Fibroblast of gingiva (primary cell): ENCODE data around the gene CADM4.
"Not testable (repeated sequence)": the region's sequence is repeated elsewhere in the genome, so short reads cannot be mapped to it uniquely, and the experiment has no call there.

Experiments
- DNase-seq: peaks from one replicate; pipeline ENCODE4 v3.0.0-alpha.2; 2011; ENCODE audit warnings: low read depth

CADM4 gene

DNA sequence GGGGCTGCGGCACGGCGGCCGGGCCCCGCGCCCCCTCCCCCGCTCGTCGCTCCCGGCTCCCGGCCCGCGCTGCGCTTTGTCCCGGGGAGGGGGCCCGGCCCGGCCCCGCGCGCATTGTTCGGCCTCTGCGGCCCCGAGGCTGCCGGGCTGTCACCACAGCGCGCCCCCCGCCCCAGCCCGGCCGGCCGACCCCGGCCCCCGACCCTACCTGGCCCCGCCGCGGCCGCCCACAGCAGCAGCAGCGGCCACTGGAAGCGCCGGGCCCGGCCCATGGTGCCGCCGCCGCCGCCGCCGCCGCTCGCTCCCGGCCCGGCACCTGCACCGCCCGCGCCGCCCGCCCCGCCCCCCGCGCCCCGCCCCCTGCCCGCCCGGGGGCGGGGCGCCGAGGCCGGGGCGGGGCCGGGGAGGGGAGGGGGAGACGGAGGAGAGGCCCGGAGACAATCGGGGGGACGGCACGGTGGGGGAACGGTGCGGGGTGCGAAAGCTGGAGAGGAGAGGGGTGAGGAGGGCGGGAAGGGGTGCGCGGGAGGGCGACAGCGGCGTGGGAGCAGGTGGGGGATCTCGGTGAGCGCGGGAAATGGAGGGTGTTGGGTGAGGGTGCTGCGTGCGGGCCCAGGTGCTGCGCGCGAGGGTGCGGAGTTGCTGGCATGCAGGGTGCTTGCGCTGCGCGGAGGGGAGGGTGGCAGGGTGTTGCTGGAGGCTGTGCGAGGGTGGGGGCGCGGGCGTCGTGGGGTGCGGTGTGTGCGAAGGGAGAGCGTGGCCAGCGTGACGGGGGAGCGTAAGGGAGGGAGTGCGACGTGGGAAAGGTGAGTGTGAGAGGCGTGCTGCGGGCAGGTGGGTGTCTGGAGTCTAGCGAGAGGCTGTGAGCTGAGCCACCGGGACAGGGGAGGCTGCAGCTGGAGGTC lies at the start of gene CADM4:
Gene CADM4 (minus strand): TSS at position 332 of the 905 bp plus-strand sequence. CDS start 60 bp downstream, at position 272.
- DNase-seq = no peak

- no peak for DNase-seq
These were observed 48.5 kb upstream of the CADM4 start for GRCh38 chr19:43688059-43688701.

GRCh38 chr19:43687660-43687997 lies 48.0 kb upstream of the CADM4 start:
- no peak for DNase-seq

DNA sequence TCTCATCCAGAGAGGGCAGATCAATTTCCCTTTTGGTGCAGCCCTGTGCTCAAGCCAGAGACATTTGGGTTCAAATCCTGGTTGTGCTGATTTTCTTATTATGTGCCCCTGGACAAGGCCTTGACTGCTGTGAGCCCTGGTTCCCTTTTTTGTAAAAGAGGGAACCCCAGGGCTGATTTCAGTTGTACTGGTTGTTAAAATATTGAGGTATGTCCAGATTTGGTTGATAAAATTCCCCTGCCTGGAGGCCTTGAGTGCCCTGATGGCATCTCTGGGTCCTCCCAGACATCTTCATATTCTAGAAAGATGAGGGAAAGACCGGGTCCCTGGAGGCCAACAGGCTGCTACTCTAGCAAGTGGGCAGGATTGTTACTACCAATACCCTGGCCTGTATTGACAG lies 44.7 kb upstream of the CADM4 start:
- no peak for DNase-seq

DNA sequence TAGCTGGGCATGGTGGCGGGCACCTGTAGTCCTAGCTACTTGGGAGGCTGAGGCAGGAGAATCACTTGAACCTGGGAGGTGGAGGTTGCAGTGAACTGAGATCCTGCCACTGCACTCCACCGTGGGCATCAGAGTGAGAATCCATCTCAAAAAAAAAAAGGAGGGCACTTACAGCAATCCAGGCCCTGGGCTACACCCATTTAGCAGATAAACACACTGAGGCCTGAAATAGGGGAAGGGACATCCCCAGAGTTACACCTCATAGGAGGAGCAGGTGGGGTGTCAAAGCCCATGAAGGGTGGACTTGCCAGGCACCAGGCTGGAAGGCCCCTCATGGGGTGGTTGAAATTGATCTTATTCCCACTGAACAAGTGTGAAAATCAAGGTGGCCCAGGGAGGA lies 44.3 kb upstream of the CADM4 start:
- no peak for DNase-seq

DNA sequence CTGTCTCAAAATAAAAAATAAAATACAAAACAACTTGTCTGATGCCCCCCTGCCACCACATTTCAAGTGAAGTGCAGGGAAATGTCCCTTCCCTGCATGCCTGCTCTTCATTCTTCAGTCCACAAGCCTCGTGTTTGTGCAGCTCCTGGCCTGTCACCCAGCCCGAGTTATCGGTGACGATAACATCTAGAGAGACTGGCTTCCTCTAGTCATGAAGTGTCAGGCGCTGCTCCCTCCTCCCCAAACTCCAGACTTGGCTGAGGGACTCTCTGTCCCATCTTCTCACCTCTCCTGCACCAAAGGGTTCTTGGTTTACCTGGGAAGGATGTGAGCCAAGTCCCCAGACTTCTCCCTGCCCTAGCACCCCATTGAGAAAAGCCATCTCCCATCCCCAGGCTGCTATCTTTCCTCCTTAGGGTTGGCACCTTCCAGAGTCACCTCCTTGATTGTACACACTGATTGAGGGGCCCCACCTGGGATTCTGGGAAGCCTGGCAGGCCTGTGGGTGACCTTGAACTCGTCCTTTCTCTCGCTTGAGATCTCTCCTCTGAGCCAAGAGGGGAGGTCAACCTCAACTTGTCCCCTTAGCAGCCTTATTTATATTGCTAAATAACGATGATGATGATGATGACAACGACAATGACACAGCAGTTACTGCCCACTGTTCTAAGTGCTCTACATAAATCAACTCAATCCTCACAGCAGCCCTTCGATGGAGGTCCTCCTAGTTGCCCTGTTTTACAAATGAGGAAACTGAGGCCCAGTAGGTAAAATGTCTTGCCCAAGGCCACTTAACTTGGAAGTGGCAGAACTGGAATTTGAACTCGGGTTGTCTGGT lies 43.4 kb upstream of the CADM4 start:
- no peak for DNase-seq

DNA sequence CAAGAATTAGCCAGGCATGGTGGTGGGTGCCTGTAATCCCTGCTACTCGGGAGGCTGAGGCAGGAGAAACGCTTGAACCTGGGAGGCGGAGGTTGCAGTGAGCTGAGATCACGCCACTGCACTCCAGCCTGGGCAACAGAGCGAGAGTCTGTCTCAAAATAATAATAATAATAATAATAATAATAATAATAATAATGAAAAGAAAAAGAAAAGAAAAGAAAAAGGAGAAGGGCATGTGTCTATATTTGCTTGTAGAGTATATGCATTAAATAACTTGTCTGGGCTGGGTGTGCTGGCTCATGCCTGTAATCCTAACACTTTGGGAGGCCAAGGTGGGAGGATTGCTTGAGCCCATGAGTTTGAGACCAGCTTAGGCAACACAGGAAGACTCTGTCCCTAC lies 42.6 kb upstream of the CADM4 start:
- not testable (repeated sequence) for DNase-seq

GRCh38 chr19:43681821-43682220 lies 42.2 kb upstream of the CADM4 start:
- DNase-seq = no peak

- DNase-seq = no peak
These were observed 39.0 kb upstream of the CADM4 start for GRCh38 chr19:43678512-43679261.

GRCh38 chr19:43675906-43676305 lies 36.3 kb upstream of the CADM4 start:
- no peak for DNase-seq

DNA sequence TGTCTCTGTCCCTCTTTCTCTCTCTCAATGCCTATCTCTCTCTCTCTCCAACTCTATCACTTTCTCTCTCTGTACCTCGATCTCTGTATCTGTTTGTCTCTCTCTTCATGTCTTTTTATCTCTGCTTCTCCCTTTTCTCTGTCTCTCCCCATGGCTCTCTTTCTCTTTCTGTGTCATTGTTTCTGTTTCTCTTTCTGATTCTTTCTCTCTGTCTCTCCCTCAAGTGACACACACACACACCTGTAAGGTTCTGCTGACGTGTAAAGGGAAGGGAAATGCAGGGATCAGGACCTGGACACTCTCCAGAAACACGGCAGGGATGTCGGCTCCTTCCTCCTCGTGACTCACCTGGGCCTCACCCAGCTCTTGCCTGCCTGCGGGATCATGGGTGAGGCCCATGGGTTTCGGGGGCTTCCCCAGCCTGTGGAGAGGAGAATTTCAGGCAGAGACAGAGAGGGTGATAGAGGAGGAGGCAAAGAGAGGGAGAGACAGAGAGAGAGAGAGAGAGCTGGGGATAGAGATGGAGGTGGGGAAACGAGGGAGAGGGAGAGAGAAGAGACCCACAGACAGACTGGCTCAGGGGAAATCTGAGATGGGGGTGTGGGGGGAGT lies 35.7 kb upstream of the CADM4 start:
- no peak for DNase-seq

DNA sequence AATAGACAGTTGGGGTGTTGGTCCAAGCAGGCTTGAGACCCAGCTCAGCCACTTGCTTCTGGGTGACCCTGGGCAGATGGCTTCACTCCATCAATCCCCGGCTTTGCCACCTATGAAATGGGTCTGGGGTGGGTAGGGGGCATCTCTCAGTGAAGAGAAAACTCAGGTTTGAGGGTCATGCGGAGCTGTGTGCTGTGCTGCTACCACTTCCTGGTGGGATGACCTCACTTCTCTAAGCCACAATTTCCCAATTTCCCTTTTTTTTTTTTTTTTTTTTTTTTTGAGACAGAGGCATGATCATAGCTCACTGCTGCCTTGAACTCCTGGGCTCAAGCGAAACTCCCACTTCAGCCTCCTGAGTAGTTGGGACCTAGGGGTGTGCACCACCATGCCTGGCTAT lies 34.9 kb upstream of the CADM4 start:
- no peak for DNase-seq

GRCh38 chr19:43674183-43674582 lies 34.5 kb upstream of the CADM4 start:
- DNase-seq = no peak

GRCh38 chr19:43673637-43674036 lies 34.0 kb upstream of the CADM4 start:
- no peak for DNase-seq

DNA sequence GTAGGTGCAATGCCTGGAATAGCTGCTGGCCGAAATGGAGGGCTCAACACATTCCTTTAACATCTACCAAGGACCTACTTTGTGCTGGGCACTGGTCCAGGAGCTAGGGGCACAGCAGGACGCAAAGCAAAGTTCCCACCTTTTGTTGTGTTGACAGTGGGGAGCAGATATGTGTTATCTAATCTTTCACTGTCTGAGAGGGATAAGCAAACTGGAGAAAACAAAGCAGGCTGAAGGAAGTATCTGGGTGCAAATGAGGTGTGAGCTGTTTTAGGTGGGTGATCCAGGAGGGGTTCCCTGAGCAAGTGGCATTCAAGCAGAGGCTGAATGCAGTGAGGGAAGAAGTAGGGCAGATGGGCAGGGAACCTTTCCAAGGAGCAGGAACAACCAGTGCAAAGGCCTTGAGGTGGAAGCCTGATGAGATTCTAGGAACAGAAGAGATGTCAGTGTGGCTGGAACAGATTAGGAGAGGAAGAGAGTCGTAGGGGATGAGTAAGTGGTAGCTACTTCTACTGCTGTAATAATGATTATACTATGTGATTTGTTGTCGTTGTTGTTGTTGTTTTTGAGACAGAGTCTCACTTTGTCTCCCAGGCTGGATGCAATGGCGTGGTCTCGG lies 32.5 kb upstream of the CADM4 start:
- no peak for DNase-seq

- DNase-seq = peak; percentile 99
These were observed 28.9 kb upstream of the CADM4 start for GRCh38 chr19:43668406-43669109.

- no peak for DNase-seq
These were observed 28.3 kb upstream of the CADM4 start for GRCh38 chr19:43667876-43668405.

- no peak for DNase-seq
These were observed 27.7 kb upstream of the CADM4 start for GRCh38 chr19:43667126-43667875.

DNA sequence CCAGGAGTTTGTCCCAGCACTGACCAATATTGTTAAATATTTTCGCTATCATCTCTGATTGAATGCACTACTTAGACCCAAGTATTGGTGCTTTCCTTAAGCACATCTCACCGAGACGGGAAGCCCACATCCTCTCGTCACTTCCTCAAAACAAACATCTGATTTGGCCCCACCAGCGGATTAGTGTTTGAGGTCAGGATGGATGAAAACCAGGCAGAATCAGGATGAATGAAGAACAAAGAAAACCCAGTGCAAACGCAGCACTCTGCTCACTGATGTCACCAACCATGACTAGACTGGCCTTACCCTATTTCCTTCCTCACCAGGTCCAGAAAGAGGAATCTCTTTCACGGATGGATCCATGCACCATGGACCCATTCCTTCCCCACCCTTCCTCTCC lies 24.4 kb upstream of the CADM4 start:
- DNase-seq = no peak
